NCI-H2107 treated with DMSO at 0.1 percent for 48 hours (cell line): ENCODE data around the gene NT5C1A.

Experiments
- DNase-seq: peaks from one replicate; lab custom pipeline; 2025; ENCODE audit not compliant: unreplicated experiment; lab: John Stamatoyannopoulos, UW

NT5C1A gene

GRCh38 chr1:39690225-39690624 lies 18.3 kb upstream of the NT5C1A start:
- DNase-seq, result no peak

DNA sequence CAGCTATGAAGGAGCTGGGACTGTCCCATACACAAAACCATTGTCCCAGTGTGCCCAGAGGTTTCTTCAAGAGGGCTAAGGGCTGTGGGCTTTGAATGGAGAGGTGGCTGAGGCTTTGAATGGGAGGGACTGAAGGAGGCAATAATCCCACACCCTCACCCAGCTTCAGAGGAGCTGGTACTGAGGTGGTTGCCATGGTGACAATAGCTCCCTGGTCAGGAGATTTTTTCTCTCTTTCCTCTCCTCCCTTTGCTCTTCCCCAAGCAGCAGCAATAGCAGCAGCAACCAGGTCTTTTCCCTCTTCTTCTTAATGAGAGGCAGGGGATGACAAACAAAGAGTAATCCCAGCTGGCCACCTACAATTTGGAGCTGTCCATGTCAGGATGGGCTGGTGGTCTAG lies 17.7 kb upstream of the NT5C1A start:
- DNase-seq, result no peak

DNA sequence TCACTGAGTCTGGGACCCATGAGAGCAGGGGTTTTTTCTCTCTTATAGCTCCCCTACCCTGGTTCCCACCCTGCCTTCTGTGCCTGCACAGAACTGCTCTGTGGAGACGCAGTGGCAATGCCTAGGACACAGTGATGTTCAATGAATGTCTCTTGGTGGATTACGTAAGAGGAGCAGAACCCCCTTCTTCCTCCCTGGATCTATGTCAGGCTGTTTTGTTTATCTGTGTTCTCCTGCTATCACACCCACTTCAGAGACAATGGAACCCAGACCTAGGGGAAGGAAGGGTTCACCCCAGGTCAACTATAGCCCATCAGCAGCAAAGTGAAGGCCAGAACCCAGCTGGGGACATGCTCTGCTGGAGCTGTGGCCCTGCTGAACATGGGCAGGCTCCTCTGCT lies 17.3 kb upstream of the NT5C1A start:
- no peak for DNase-seq

GRCh38 chr1:39688706-39689105 lies 16.8 kb upstream of the NT5C1A start:
- DNase-seq, result no peak

- no peak for DNase-seq
Measured at GRCh38 chr1:39687243-39687642, 15.3 kb upstream of the NT5C1A start.

- DNase-seq, result no peak
Measured at GRCh38 chr1:39685071-39685470, 13.2 kb upstream of the NT5C1A start.

DNA sequence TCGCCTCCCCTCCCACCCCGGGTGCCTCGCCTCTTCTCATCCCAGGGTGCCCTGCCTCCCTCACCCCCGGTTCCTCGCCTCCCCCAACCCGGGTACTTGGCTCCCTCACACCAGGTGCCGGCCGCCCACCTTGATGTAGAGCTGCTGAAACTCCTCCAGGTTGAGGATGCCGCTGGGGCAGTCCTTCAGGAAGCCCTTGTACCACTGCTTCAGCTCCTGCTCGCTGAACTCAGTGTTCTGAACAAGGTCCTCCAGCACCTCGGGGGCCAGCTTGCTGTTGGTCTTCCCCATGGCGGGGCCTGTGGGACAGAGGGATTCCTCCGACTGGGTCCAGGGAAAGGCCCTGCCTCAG lies 12.4 kb upstream of the NT5C1A start:
- no peak for DNase-seq

DNA sequence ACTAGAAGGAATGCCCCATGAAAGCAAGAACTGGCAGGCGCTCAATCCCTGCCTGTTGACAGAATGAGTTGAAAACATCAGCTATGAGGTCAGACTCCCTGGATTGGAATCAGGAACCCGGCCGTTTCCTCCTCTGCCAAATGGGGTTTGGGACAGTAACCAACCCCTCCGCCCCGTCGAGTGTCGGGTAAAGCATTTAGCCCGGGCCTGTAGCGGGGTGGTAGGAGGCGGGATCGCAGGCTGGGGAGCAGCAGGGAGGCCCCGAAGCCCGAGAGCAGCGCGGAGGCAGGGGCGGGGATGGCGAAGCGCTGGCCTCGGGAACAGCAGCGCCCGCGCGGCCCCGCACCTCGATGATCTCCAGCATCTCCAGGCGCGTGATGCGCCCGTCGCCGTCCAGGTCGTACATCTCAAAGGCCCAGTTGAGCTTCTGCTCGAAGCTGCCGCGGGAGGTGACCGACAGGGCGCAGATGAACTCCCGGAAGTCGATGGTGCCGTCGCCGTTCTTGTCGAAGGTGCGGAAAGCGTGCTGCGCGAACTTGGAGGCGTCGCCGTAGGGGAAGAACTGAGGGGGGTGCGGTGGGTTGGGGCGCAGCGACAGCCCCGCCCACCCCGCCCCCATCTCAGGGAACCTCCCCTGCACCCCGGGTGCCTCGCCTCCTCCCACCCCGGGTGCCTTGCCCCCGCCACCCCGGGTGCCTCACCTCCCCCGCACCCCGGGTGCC lies 11.8 kb upstream of the NT5C1A start:
- no peak for DNase-seq

DNA sequence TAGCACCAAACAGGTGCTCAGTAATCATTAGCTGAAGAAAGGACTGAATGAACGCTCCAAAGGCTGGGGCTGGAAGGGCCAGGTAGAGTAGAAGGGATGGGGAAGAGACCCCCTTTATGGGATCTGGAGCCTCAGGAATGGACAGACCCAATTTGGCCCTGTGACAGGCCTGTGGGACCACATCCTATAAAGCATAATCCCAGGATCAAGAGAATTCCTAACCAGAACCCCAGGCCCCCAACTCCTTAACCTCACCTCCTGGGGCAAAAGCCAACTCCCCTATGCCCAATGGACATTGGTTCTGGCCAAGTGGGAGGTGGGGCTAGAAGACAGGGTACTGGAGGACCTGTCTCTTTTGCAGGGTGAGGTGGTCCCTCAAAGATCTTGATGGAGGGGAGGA lies 10.1 kb upstream of the NT5C1A start:
- DNase-seq, result no peak

- no peak for DNase-seq
Measured at GRCh38 chr1:39681294-39681693, 9.4 kb upstream of the NT5C1A start.

GRCh38 chr1:39680751-39681150 lies 8.8 kb upstream of the NT5C1A start:
- no peak for DNase-seq

- no peak for DNase-seq
Measured at GRCh38 chr1:39679821-39680220, 7.9 kb upstream of the NT5C1A start.

DNA sequence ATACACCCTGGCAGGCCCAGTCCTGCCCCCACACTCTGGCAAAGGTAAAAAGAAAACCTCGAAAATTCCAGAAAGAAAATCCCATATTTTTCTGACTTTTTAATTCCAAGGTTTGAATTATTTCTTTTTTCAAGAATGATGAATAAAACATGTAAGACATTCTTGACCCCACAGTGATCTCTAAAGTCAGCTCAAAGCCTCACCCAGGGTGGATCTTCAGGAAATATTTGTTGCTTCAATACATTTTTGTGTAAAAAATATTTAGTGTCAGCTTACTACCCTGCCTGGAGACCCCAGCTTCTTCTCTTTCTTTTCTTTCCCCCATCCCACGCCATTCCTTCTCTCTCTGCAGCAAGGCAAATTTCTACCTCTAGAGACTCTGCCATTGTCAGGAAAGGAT lies 7.0 kb upstream of the NT5C1A start:
- DNase-seq, result no peak

- DNase-seq, result no peak
Measured at GRCh38 chr1:39677645-39678044, 5.7 kb upstream of the NT5C1A start.

GRCh38 chr1:39676948-39677548 lies 5.1 kb upstream of the NT5C1A start:
- no peak for DNase-seq

- DNase-seq, result no peak
Measured at GRCh38 chr1:39675220-39675619, 3.3 kb upstream of the NT5C1A start.

DNA sequence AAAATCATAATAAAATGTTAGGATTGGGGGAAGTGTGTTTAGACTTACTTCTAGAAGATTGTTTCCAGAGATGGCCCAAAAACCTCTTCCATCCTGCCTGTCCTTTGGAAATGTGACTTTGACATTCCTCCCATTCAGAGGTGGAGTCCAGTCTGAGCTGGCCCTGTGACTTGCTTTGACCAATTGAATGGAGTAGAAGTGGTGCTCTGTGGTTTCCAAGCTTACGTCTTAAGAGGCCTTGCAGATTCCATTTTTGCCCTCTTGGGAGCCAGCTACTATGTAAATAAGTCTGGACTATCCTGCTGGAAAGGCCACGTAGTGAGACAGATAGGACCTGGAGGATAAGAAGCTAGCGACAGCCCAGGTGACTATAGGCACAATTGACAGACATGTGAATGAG lies 1.3 kb upstream of the NT5C1A start:
- DNase-seq, result no peak

DNA sequence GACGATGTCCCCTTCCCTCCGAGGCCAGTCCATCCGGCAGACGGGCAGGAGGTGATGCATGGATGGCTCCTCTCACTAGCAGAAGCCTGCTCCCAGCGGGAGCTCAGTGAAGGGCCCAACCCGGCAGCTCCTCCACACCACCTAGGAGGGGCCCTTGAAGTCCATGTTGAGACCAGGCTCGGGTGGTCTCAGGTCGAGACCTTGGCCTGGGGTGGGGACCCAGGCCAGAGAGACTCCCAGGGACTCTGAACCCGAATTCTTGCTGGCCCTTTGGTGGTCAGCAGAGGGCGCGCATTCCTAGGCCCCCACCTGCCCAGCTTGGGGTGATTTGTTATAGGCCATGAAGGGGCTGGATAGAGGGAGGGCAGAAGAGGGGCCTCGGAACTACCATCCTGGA lies 642 bp upstream of the NT5C1A start:
- DNase-seq, result no peak

DNA sequence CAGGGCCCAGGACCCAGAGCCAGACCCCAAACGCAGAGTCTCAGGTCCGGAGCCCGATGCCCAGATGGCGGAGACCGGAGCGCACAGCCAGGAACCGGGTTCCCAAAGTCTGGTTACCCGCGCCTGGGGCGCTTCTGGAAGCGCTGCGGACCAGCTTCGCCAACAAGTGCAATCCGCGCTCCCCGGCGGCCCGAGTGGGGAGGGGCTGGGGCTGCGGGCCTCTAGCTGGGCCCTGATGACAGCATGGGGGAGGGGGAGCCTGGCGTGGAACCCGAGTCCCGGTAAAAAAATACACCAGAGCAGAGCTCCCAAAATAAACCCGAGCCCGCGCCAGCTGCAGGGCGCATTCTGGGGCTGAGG lies 494 bp downstream of the NT5C1A start:
- no peak for DNase-seq

DNA sequence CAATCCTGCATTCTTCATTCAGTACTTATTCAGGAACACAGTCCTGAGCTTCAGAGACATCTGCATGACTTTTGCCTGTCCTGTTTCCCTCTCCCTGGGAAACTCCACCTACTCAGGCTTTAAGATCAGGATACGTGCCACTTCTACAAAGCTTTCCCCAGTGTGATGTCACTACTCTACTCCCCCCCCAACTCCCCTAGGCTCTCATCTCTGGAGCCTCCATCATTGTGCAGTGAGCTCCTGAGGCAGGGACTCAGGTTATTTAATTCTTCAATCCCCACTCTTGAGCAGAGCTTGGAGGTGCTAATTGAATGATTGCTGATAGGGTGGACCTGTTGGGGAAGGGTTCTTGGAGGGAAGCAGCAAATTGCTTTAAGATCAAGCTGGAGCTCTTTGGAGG lies 1.2 kb downstream of the NT5C1A start:
- no peak for DNase-seq

GRCh38 chr1:39668894-39669293 lies 3.0 kb downstream of the NT5C1A start:
- DNase-seq, result no peak

- no peak for DNase-seq
Measured at GRCh38 chr1:39668111-39668510, 3.8 kb downstream of the NT5C1A start.

GRCh38 chr1:39666772-39667171 lies 5.1 kb downstream of the NT5C1A start:
- DNase-seq, result no peak
